Uterus (tissue), 4 donors: ENCODE results near the gene ALKBH1. TPM values are rescaled to one million over a fixed set of nuclear protein-coding genes. Genes with fewer than 3 reads are reported as not detected.
A peak's percentile ranks its signal among the peaks of the same experiment; 100 is the strongest.
"Not testable (repeated sequence)": the region's sequence is repeated elsewhere in the genome, so short reads cannot be mapped to it uniquely, and the experiment has no call there.

Source experiments
- DNase-seq, 2 donors: peaks; one replicate each; pipeline ENCODE4 v3.0.0-alpha.2; 2019 to 2020
- H3K27ac ChIP-seq, 2 donors: fragments of 200-600 bp; sonication (generic); 1 replicate in 1 of 2; 2 replicates in 1 of 2; pipeline ENCODE4 v1.5.1; 2016 to 2018
- H3K27me3 ChIP-seq, 2 donors: fragments of 200-600 bp; sonication (generic); one replicate each; pipeline ENCODE4 v1.5.1; 2018 to 2019; ENCODE audit warnings: control low read depth in 1 of 2
- H3K36me3 ChIP-seq, 2 donors: fragments of 200-600 bp; sonication (generic); one replicate each; pipeline ENCODE4 v1.5.1; 2019; ENCODE audit warnings: control low read depth in 1 of 2
- H3K4me1 ChIP-seq, 2 donors: fragments of 200-600 bp; sonication (generic); one replicate each; pipeline ENCODE4 v1.5.1; 2018 to 2019; ENCODE audit warnings: control low read depth in 1 of 2
- H3K4me3 ChIP-seq, 2 donors: fragments of 200-600 bp; sonication (generic); 1 replicate in 1 of 2; 2 replicates in 1 of 2; pipeline ENCODE4 v1.5.1; 2018 to 2019; ENCODE audit warnings: mild to moderate bottlenecking in 1 of 2
- H3K9me3 ChIP-seq, 2 donors: fragments of 200-600 bp; sonication (generic); one replicate each; pipeline ENCODE4 v1.5.1; 2019; ENCODE audit warnings: control low read depth in 1 of 2
- CTCF ChIP-seq, 4 experiments: fragments of 200-600 bp in 2 of 4; fragments of 450-650 bp in 2 of 4; sonication (generic) in 2 of 4; IDR thresholded peaks; one replicate each; pipeline ENCODE4 v1.5.1; 2016 to 2019; ENCODE audit warnings: antibody characterized with exemption in 4 of 4, mild to moderate bottlenecking in 2 of 4, moderate library complexity in 1 of 4
- POLR2A ChIP-seq, 2 donors: fragments of 450-650 bp; IDR thresholded peaks; one replicate each; pipeline ENCODE4 v1.6.1; 2016; ENCODE audit warnings: antibody characterized with exemption in 2 of 2, mild to moderate bottlenecking in 1 of 2, moderate library complexity in 1 of 2
- intact Hi-C: fragments of 100-400 bp; cut with DNase I; formaldehyde crosslinking; loops from one replicate; pipeline ENCODE4 v1.15.1; 2023; ENCODE audit warnings: low total_unique reads
- total RNA-seq, 4 donors: library from RNA; depleted of rRNA in 3 of 4; stranded (reverse); fragments of >200 nt in 3 of 4; gene quantifications; one replicate each; pipeline versions ENCODE4 v1.1.0 to v1.2.4, GENCODE V29; 2014 to 2023
- donor health status: DM: yes; HTN: yes; CAD: no.

Gene ALKBH1
- total RNA-seq, 4 donors from 2014 or later, result 5.3 to 36.4 (median 16.7) TPM

GRCh38 chr14:77640756-77641533 lies 66.9 kb downstream of the ALKBH1 start:
- H3K9me3 ChIP-seq, result peaks cover 0 to 3% of the 10 kb centered on the region in 2 donors
- no peaks in the 10 kb centered on the region for H3K27me3 ChIP-seq
- no peaks in the 10 kb centered on the region for H3K36me3 ChIP-seq
- DNase-seq, result peak; percentile 18 to 54
- peak overlapping the region; percentile 79 to 82 for H3K27ac ChIP-seq
- TF ChIP-seq CTCF (IDR thresholded peaks at IDR 0.05), result no peak
- TF ChIP-seq POLR2A (IDR thresholded peaks at IDR 0.05), result no peak
- H3K4me3 ChIP-seq, result peak overlapping the region in 1 of 2 donors; percentile 0
- H3K4me1 ChIP-seq, result no peaks in the 10 kb centered on the region
- intact Hi-C loops, result no loop called here

GRCh38 chr14:77638771-77639171 lies 69.1 kb downstream of the ALKBH1 start:
- H3K27ac ChIP-seq, result no peak overlapping the region
- intact Hi-C loops, result no loop called here
- TF ChIP-seq POLR2A (IDR thresholded peaks at IDR 0.05) (no peak), CTCF (IDR thresholded peaks at IDR 0.05) (no peak)

GRCh38 chr14:77635869-77636268 lies 72.0 kb downstream of the ALKBH1 start:
- H3K27me3 ChIP-seq, H3K4me3 ChIP-seq, intact Hi-C loops, DNase-seq, H3K4me1 ChIP-seq, H3K9me3 ChIP-seq, H3K27ac ChIP-seq, H3K36me3 ChIP-seq: not testable (repeated sequence)

More at GRCh38 chr14:77638771-77639171, 69.1 kb downstream of the ALKBH1 start:
- Histone ChIP-seq H3K4me1 (no peaks in the 10 kb centered on the region), H3K36me3 (no peaks in the 10 kb centered on the region), H3K9me3 (peaks cover 0 to 3% of the 10 kb centered on the region in 2 donors), H3K4me3 (no peak overlapping the region), H3K27me3 (no peaks in the 10 kb centered on the region)
- DNase-seq, result no peak

- H3K9me3 ChIP-seq, intact Hi-C loops, H3K4me3 ChIP-seq, H3K4me1 ChIP-seq, H3K27ac ChIP-seq, DNase-seq, H3K27me3 ChIP-seq, H3K36me3 ChIP-seq: not testable (repeated sequence)
Observed at GRCh38 chr14:77635466-77635865, 72.4 kb downstream of the ALKBH1 start.

GRCh38 chr14:77630111-77630510 lies 77.7 kb downstream of the ALKBH1 start:
- intact Hi-C loops, result no loop called here
- Histone ChIP-seq H3K27me3 (no peaks in the 10 kb centered on the region), H3K4me1 (no peaks in the 10 kb centered on the region), H3K4me3 (no peak overlapping the region), H3K36me3 (no peaks in the 10 kb centered on the region), H3K27ac (no peak overlapping the region), H3K9me3 (no peaks in the 10 kb centered on the region)
- no peak for DNase-seq
- no peak for TF ChIP-seq CTCF (IDR thresholded peaks at IDR 0.05)
- TF ChIP-seq POLR2A (IDR thresholded peaks at IDR 0.05), result no peak

- H3K4me3 ChIP-seq, result no peak overlapping the region
- TF ChIP-seq CTCF (IDR thresholded peaks at IDR 0.05) (no peak), POLR2A (IDR thresholded peaks at IDR 0.05) (no peak)
- H3K27ac ChIP-seq, result no peak overlapping the region
- no peaks in the 10 kb centered on the region for H3K27me3 ChIP-seq
- no peak for DNase-seq
- no peaks in the 10 kb centered on the region for H3K36me3 ChIP-seq
- H3K4me1 ChIP-seq, result no peaks in the 10 kb centered on the region
- H3K9me3 ChIP-seq, result no peaks in the 10 kb centered on the region
- intact Hi-C loops, result no loop called here
Observed at GRCh38 chr14:77625360-77625759, 82.5 kb downstream of the ALKBH1 start.
